Fibroblast of skin of right biceps (primary cell): ENCODE measurements around the gene ZCCHC24.

Source experiments
- DNase-seq: peaks from one replicate; pipeline ENCODE4 v3.0.0-alpha.2; 2013

Gene ZCCHC24

DNA sequence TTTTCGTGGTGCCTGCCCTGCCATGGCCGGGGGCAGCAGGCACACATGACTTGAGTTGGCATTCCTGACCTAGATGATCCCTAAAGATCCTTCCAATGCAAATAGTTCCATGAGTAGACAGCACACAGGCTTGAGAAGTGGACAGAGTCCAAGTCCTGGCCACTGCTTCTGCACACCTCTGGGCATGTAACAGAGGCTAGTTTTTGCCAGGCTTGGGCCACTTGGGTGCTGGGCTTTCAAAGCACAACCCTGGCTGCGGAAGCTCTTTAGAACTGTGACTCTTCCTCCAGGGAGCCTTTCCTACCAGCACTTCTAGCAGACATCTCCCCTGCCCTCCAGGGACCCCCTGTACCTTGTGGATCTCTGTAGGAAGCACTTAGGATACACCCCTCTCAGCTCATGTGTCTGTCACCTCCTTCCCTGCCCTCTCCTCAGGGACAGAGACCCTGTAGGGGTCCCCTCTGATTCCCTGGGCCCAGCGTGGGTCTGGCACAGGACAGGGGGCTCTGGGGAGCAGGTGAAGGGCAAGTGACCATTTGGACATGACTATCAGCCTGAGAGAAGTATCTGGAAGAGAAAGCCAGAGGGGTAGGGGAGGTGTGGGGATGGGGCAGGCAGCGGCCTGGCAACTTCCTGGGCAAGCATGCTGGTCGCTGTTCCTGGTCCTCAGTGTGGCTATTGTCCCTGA is 36.2 kb downstream of the ZCCHC24 start:
- DNase-seq = no peak

DNA sequence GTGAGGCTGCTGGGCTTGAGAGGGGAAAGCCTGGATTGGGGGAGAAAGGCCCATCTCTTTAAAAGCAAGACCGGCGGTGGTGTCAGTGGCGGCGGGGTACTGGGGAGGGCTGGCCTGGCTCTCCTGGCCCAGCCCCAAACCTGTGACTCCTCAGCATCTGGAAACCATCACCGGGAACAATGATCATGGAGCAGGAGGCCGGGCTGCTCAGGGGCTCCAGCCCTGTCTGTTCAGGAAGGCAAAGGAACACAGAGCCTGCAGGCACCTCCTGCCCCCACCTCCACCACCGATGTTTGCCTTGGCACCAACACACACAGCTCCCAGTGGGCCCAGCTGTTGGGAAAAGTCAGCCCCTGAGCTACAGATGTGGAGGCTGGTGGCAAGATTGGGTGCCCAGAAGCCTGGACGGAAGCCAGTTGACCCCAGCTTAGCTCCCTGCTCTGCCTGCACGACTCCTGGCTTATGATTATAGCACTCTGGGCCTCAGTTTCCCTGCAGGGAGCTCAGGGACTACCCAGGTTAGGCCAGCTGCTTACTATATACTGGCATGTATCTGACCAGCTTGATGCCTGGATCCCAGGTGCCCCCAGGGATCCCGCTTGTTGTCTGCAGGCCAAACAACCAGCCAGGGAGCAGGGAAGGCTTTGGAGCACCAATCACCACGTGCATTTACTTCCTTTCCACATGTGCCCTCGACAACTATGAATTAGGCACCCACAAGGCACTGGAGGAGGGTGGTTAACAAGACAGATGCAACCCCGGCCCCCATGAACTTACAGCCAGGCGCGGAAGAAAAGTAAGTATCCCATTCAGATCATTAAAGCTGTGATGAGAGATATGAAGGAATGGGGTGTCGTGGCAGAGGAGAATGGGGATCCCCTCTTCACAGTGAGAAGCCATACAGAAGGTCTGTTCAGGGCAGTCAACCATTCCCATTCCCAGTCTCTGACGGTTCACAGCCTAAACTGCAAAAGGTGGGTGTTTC is 37.3 kb downstream of the ZCCHC24 start:
- DNase-seq = peak; percentile 83

DNA sequence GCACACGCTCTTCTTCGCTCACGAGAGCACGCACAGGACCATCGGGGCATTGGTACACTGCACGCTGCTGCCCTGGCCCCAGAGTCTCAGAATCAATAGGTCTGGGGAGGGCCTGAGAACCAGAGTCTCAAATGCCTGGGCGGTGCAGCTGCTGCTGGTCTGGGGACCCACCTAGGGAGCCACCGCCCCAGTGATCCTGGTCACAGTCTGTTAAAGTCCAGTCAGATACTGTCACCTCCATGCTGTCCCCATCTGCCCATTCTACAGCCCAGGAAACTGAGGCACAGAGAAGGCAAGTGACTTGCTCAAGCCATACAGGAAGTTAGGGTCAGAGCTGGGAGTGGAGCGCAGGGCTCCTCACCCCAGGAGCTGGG is 38.0 kb downstream of the ZCCHC24 start:
- no peak for DNase-seq

DNA sequence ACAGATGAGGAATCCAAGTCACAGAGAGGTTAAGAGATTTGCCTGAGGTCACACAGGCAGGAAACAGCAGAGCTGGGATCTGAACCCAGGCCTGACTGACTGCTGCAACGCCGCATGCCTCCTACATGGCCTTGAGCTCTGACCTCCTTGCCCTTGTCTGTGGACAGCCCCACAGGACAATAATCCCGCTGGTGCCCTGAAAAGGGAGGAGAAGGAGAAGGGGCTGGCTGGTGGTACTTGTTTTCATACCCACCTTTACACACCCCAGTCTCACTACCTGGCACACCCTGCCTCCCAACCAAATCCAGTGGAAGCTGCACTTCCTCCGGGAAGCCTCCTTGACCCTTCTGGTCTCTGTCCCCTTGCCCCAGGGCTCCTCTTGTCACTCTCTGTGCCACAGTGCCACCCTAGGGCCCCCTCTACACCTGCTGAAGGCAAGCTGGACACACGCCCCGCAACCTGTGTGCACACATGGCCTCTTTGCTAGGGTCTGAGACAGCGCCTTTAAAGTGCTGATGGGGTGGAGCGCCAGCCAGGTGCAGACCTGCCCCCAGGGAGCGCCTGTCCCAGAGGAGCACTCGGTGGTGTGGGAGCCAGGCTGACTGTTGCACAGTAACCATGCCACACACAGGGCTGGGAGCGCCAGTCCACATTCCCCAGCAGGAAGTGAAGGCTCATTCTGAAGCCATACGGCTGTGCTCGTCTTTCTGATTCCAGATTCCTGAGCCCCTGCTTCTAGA is 38.6 kb downstream of the ZCCHC24 start:
- DNase-seq = no peak

DNA sequence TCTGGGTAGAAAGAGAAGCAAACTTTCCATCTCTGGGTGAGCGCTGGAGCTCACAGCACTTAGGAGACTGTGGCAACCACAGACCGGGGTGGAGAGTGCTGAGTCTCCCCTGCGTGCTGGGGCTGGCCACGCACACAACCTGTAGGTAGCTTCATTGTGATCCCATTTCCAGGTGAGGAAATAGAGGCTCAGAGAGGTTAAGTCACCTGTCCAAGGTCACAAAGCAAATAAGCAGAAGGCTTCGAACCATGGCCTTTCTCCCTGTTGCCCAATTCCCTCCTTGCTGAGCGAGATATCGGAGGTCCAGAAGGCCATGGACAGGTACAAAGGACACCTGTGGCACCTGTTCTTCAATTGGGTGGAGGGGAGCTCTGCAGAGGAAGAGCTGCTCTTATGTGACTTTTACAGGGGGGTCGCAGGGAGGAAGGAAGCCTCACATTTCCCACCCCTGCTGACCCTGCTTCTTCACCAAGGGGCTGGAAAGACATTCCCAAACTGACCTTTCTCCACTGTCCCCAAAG is 39.4 kb downstream of the ZCCHC24 start:
- DNase-seq = no peak

- peak; percentile 43 for DNase-seq
Observed at GRCh38 chr10:79405221-79405994, 40.0 kb downstream of the ZCCHC24 start.

- no peak for DNase-seq
Observed at GRCh38 chr10:79404690-79405131, 40.7 kb downstream of the ZCCHC24 start.

GRCh38 chr10:79404231-79404609 is 41.2 kb downstream of the ZCCHC24 start:
- peak; percentile 85 for DNase-seq

DNA sequence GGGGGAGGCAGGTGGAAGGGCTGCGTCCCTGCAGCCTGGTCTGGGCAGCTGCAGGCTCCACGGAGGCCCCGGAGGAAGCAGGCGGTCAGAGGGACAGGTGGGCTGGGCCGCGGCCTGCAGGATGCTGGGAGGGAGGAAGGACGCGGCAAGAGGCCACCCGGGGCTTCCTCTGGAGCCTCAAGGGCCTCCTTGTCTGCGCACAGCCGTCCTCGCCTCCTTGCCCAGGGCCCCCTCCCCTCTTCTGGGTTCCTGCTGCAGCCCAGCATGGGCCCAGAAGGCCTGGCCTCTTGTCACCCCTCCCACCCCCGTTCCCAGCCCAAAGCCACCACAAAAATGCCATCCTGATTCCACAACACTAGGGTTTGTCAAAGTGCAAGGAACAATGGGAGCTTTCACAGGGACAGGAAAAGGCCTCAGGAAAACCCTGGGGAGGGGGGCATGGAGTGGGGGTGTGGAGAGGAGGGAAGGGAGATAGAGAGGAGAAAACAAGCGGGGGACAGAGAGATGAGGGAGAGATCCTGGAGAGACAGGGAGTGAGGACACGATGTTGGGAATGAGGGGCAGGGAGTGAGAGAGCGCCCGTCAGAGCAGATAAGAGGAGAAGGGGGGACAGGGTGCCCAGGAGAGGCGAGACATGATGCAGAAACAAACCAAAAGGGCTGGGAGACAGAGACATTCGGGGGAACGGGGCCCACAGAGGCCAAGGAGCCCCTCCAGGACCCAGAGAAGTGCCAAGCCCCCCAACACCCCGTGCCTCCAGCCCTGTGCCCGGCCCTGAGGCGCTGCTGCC is 41.8 kb downstream of the ZCCHC24 start:
- peak; percentile 50 for DNase-seq

DNA sequence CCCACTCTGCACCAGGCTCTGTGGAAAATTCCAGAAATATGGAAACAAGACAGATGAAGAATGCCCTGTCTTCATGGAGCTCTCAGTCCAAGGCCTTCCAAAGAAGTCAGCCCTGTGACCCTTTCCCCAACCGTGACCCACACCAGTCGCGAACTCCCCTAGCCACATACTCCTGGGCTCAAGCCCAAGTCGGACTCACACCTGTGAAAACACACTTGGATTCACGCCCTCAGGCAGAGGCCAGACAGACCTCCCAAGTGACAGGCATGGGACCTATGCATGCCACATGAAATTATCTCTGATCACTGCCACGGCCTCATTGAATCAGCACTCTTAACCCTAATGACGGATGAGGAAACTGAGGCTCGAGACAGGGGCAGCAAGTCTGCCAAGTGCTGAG is 42.5 kb downstream of the ZCCHC24 start:
- no peak for DNase-seq

DNA sequence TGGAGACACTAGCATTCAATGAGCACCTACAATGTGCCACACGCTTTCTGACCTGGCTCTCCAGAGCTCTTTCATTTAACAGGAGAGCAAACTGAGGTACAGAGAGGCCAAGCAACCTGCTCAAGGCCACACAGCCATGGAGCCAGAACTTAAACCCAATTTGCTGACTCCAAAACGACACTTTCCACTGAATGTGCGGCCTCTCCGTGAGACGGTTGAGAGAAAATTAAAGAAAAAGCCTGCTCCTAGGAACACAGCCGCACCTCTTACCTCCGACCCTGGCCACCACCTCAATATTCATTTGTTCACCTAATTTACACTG is 42.8 kb downstream of the ZCCHC24 start:
- no peak for DNase-seq

DNA sequence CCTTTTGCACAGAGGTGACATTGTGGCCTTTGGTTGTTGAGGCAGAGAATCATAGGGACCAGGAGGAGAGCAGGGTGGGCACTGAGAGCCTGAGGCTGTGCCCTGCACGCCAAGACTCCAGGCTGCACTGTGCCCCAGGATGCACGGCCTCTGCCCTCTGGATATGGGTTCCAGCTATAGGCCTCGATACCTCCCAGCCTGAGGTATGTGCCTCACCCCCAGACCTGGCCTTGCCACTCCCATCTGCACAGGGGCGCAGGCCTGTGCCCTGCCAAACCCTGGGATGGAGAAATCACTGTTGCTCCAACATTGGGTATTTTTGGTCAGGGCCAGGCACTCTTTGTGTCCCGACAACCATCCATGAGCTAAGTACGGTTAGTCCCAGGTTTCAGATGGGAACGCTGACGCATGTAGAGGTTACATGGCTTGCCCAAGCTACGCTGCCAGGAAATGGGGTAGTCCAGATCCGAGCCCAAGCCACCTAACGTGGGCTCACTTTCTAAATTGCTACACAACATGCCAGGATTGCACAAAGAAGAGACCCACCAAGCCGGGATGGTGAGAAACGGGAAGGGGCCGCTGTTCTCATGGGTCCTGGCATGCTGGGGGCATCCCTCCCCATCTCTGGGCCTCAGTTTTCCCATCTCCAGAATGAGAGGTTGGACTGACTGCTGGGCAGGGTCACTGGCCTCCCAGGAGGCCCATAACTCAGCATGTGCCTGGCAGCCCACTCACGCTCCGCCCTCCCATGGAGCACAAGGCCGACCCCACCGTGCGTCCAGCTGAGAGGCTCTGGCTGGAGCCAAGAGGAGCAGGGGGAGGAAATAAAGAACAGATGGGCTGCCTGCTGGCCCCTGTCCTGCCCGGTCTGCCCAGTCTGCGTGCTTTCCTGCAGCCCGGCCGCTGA is 44.2 kb downstream of the ZCCHC24 start:
- peak; percentile 36 for DNase-seq

GRCh38 chr10:79400146-79401004 is 45.0 kb downstream of the ZCCHC24 start:
- DNase-seq = no peak

GRCh38 chr10:79399223-79399831 is 46.1 kb downstream of the ZCCHC24 start:
- peak; percentile 95 for DNase-seq

DNA sequence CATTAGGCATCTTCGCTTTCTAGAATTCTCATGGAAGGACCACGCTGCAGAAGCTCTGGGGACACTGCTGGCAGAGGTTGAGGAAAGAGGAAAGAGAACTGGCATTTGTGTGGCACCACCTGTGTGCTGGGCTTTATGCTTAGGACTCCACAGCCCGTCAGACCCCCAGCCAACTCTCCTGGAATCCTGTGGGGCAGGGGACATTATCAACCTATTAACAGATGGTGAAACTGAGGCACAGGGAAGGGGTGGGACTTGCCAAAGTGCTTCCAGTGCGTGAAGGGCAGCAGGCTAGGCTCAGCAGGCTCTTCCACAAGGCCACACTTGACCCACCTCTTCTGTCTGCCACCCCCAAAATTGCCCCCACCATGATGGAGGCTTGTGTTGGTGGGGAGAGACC is 46.8 kb downstream of the ZCCHC24 start:
- no peak for DNase-seq

DNA sequence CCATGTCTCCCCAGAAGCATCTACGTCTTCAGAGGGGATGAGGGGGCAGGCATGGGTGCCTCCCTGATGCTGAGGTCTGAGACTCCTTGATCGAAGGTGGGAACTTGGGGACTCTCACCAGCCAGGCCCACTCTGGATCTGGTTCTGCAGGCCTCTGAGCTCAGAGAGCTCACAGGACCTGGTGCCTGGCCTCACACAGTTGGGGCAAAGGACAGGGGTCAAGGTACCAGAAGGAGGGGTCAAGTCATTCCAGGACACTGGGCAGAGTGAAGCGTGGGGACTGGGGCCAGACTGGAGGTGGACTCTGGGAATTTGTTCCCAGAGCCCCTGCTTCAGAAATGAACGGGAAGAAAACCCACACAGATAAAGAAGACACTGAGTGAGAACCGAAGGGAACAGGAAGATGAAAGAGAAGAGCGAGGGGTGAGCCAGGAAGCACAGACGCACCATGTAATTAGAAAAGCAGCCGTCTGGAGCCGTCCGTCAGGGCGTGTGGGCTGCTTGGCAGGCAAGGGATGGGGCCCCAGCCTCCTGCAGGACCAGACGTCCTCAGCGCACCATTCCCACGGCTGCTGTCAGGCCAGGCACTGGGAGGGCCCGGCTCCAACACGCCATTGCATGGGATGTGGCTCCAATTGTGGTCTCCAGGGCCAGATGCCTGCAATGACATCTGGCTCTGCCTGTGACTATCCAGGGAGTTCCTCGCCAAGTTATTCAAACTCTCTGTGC is 47.7 kb downstream of the ZCCHC24 start:
- peak; percentile 64 for DNase-seq

- DNase-seq = no peak
Observed at GRCh38 chr10:79397051-79397450, 48.4 kb downstream of the ZCCHC24 start.

GRCh38 chr10:79396520-79396919 is 48.9 kb downstream of the ZCCHC24 start:
- DNase-seq = no peak
